Uterus (tissue), 2 donors: ENCODE data around the gene CTSL.

Source experiments
- CTCF ChIP-seq, 4 experiments: fragments of 200-600 bp in 2 of 4; fragments of 450-650 bp in 2 of 4; sonication (generic) in 2 of 4; IDR thresholded peaks; one replicate each; pipeline ENCODE4 v1.5.1; 2016 to 2019; ENCODE audit warnings: antibody characterized with exemption in 4 of 4, mild to moderate bottlenecking in 2 of 4, moderate library complexity in 1 of 4
- POLR2A ChIP-seq, 2 donors: fragments of 450-650 bp; IDR thresholded peaks; one replicate each; pipeline ENCODE4 v1.6.1; 2016; ENCODE audit warnings: antibody characterized with exemption in 2 of 2, mild to moderate bottlenecking in 1 of 2, moderate library complexity in 1 of 2

GRCh38 chr9:87753313-87753712 lies 27.4 kb downstream of the CTSL start:
- TF ChIP-seq CTCF (IDR thresholded peaks at IDR 0.05) (no peak), POLR2A (IDR thresholded peaks at IDR 0.05) (no peak)
